GM13976 (cell line): ENCODE measurements around the gene RRBP1.

Source experiments
- DNase-seq: peaks from one replicate; pipeline ENCODE4 v3.0.0; 2012; ENCODE audit warnings: low spot score
- in situ Hi-C: fragments of 300-500 bp; cut with MboI; formaldehyde crosslinking; loops from one replicate; pipeline ENCODE4 v1.12.0; 2022; ENCODE audit warnings: low sequenced_read_pairs, mixed read lengths, inconsistent platforms; ENCODE audit not compliant: unreplicated experiment
- TF ChIP-seq, protein P1 (sequence below): IDR thresholded peaks from 2 replicates; pipeline ENCODE4 v1.5.1; 2012; ENCODE audit warnings: borderline replicate concordance, mild to moderate bottlenecking; ENCODE audit not compliant: insufficient read depth; ENCODE audit errors: extremely low read depth, missing control alignments, control extremely low read depth

The RRBP1 gene

DNA sequence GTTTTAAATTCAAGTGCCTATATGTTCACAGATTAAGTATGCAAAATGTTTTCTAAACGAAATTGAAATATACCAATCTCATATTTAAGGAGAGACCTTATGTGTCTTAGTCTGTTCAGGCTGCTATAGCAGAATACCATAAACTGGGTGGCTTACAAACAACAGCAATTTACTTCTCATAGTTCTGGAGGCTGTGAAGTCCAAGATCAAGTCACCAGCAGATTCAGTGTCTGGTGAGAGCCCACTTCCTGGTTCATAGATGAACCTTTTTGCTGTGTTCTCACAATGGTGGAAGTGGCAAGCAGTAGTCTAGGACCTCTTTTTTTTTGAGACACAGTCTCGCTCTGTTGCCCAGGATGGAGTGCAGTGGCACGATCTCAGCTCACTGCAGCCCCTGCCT, 115.7 kb downstream of the RRBP1 start:
- DNase-seq = no peak
- in situ Hi-C loops = no loop called here
- TF ChIP-seq, protein P1, sequence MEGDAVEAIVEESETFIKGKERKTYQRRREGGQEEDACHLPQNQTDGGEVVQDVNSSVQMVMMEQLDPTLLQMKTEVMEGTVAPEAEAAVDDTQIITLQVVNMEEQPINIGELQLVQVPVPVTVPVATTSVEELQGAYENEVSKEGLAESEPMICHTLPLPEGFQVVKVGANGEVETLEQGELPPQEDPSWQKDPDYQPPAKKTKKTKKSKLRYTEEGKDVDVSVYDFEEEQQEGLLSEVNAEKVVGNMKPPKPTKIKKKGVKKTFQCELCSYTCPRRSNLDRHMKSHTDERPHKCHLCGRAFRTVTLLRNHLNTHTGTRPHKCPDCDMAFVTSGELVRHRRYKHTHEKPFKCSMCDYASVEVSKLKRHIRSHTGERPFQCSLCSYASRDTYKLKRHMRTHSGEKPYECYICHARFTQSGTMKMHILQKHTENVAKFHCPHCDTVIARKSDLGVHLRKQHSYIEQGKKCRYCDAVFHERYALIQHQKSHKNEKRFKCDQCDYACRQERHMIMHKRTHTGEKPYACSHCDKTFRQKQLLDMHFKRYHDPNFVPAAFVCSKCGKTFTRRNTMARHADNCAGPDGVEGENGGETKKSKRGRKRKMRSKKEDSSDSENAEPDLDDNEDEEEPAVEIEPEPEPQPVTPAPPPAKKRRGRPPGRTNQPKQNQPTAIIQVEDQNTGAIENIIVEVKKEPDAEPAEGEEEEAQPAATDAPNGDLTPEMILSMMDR = no peak

DNA sequence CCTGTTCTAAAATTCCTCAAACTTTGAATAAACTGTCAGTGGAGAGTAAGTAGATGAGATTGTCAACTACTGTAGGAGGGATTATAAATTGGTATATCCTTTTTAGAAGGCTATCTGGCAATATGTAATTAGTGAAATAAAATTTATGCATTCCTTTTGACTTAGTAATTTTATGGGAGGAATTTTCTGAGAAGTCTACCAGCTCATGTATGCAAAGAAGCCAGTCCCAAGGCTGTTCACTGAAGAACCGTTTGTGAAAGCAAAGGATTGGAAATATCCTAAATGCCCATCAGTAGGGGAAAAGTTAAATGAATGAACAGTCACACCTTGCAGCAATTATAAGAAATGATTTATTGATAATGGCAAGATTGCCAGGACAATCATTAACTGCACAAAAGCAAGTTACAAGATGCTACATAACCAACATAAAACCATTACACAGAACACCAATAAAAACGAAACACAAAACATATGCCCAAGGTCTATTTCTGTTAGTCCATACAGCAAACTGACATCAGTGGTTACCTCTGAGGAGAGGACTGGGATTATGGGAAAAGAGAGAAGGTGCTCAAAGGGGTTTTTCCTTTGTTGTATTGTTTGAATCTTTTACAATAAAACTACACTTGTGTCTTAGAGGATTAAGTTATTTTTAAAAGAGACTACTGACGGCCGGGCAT, 116.7 kb downstream of the RRBP1 start:
- TF ChIP-seq, protein P1 = no peak
- in situ Hi-C loops = no loop called here
- no peak for DNase-seq
